Karpas-422 (cell line): ENCODE data around the gene YPEL1. TPM values are rescaled to one million over a fixed set of nuclear protein-coding genes. Genes with fewer than 3 reads are reported as not detected.

ENCODE experiments used
- DNase-seq: peaks from one replicate; pipeline ENCODE4 v3.0.0-alpha.2; 2015
- H2AFZ ChIP-seq: fragments of 200-600 bp; sonication (generic); 2 replicates; pipeline ENCODE4 v1.6.1; 2014; ENCODE audit warnings: antibody characterized with exemption, low read length, mixed read lengths
- H3K27ac ChIP-seq: fragments of 200-600 bp; sonication (generic); 2 replicates; pipeline ENCODE4 v1.5.1; 2014; ENCODE audit warnings: mild to moderate bottlenecking, low read length, moderate library complexity
- H3K27me3 ChIP-seq: fragments of 200-600 bp; sonication (generic); 2 replicates; pipeline ENCODE4 v1.6.1; 2014; ENCODE audit warnings: low read length, mixed read lengths
- H3K36me3 ChIP-seq: fragments of 200-600 bp; sonication (generic); 2 replicates; pipeline ENCODE4 v1.6.1; 2014; ENCODE audit warnings: low read length, mixed read lengths; ENCODE audit not compliant: insufficient read depth
- H3K4me1 ChIP-seq: fragments of 200-600 bp; sonication (generic); 2 replicates; pipeline ENCODE4 v1.6.1; 2014; ENCODE audit warnings: mild to moderate bottlenecking, low read length, mixed read lengths
- H3K4me2 ChIP-seq: fragments of 200-600 bp; sonication (generic); 2 replicates; pipeline ENCODE4 v1.6.1; 2014; ENCODE audit warnings: low read length, low read depth, mild to moderate bottlenecking; ENCODE audit not compliant: poor library complexity, severe bottlenecking
- H3K4me3 ChIP-seq: fragments of 200-600 bp; sonication (generic); 2 replicates; pipeline ENCODE4 v1.5.1; 2014; ENCODE audit warnings: mild to moderate bottlenecking, antibody characterized with exemption, low read length, mixed read lengths
- H3K79me2 ChIP-seq: fragments of 200-600 bp; sonication (generic); 2 replicates; pipeline ENCODE4 v1.6.1; 2014; ENCODE audit warnings: mild to moderate bottlenecking, low read length, mixed read lengths
- H3K9ac ChIP-seq: fragments of 200-600 bp; sonication (generic); 2 replicates; pipeline ENCODE4 v1.6.0; 2014; ENCODE audit warnings: low read length
- H3K9me2 ChIP-seq: fragments of 200-600 bp; sonication (generic), shearing (Covaris generic); replicated peaks from 2 replicates; pipeline ENCODE4 v1.6.0; 2014; ENCODE audit warnings: mild to moderate bottlenecking, low read length, moderate library complexity; ENCODE audit not compliant: insufficient read depth
- H3K9me3 ChIP-seq: fragments of 300-700, 200-600 bp; sonication (generic); 2 replicates; pipeline ENCODE4 v1.6.1; 2014; ENCODE audit warnings: low read length, mixed read lengths
- H4K20me1 ChIP-seq: fragments of 200-600 bp; sonication (generic); 2 replicates; pipeline ENCODE4 v1.6.1; 2014; ENCODE audit warnings: mild to moderate bottlenecking, antibody characterized with exemption, low read length, low read depth; ENCODE audit not compliant: insufficient read depth
- total RNA-seq: library from RNA; depleted of rRNA; stranded (reverse); fragments of >200 nt; shearing (Covaris generic); gene quantifications from 2 replicates; pipeline ENCODE4 v1.2.3, GENCODE V29; 2014; ENCODE audit warnings: low replicate concordance

The YPEL1 gene
- total RNA-seq, 1 experiment from 2014 or later = 1.8 TPM

GRCh38 chr22:21691816-21692215 lies 43.8 kb downstream of the YPEL1 start:
- Histone ChIP-seq H3K4me1 (no peaks in the 10 kb centered on the region), H3K9ac (no peak overlapping the region), H2AFZ (no peak overlapping the region), H4K20me1 (no peaks in the 10 kb centered on the region), H3K36me3 (0 out of 2 replicates have a peak, but pooled peaks cover 2% of the 10 kb centered on the region), H3K9me3 (no peaks in the 10 kb centered on the region), H3K9me2 (no peaks in the 10 kb centered on the region), H3K27ac (no peak overlapping the region), H3K4me3 (no peak overlapping the region), H3K27me3 (no peaks in the 10 kb centered on the region), H3K79me2 (no peaks in the 10 kb centered on the region), H3K4me2 (no peak overlapping the region)
- no peak for DNase-seq

- Histone ChIP-seq H3K9me2 (no peaks in the 10 kb centered on the region), H3K9ac (no peak overlapping the region), H4K20me1 (no peaks in the 10 kb centered on the region), H3K27ac (no peak overlapping the region), H3K27me3 (no peaks in the 10 kb centered on the region), H3K4me3 (no peak overlapping the region), H3K9me3 (no peaks in the 10 kb centered on the region), H2AFZ (no peak overlapping the region), H3K79me2 (no peaks in the 10 kb centered on the region), H3K4me1 (no peaks in the 10 kb centered on the region), H3K36me3 (no peaks in the 10 kb centered on the region), H3K4me2 (no peak overlapping the region)
- no peak for DNase-seq
Measured at GRCh38 chr22:21690401-21690801, 45.2 kb downstream of the YPEL1 start.

- Histone ChIP-seq H3K27ac (no peak overlapping the region), H2AFZ (no peak overlapping the region), H3K36me3 (no peaks in the 10 kb centered on the region), H3K4me2 (no peak overlapping the region), H3K9me2 (no peaks in the 10 kb centered on the region), H3K79me2 (no peaks in the 10 kb centered on the region), H4K20me1 (no peaks in the 10 kb centered on the region), H3K4me1 (no peaks in the 10 kb centered on the region), H3K4me3 (no peak overlapping the region), H3K27me3 (no peaks in the 10 kb centered on the region), H3K9me3 (no peaks in the 10 kb centered on the region), H3K9ac (no peak overlapping the region)
- DNase-seq = no peak
Measured at GRCh38 chr22:21688706-21689381, 46.8 kb downstream of the YPEL1 start.

GRCh38 chr22:21688341-21688705 lies 47.3 kb downstream of the YPEL1 start:
- H3K36me3 ChIP-seq = no peaks in the 10 kb centered on the region
- H3K4me3 ChIP-seq = no peak overlapping the region
- H3K27me3 ChIP-seq = no peaks in the 10 kb centered on the region
- no peaks in the 10 kb centered on the region for H3K9me2 ChIP-seq
- no peaks in the 10 kb centered on the region for H4K20me1 ChIP-seq
- H3K27ac ChIP-seq = no peak overlapping the region
- no peak for DNase-seq
- no peaks in the 10 kb centered on the region for H3K9me3 ChIP-seq
- H3K9ac ChIP-seq = no peak overlapping the region
- no peaks in the 10 kb centered on the region for H3K79me2 ChIP-seq
- H3K4me2 ChIP-seq = no peak overlapping the region
- H2AFZ ChIP-seq = no peak overlapping the region
- no peaks in the 10 kb centered on the region for H3K4me1 ChIP-seq

- H3K4me3 ChIP-seq = no peak overlapping the region
- no peak overlapping the region for H3K4me2 ChIP-seq
- no peaks in the 10 kb centered on the region for H3K4me1 ChIP-seq
- no peaks in the 10 kb centered on the region for H3K27me3 ChIP-seq
- no peaks in the 10 kb centered on the region for H3K36me3 ChIP-seq
- H3K27ac ChIP-seq = no peak overlapping the region
- no peaks in the 10 kb centered on the region for H3K9me2 ChIP-seq
- H3K9ac ChIP-seq = no peak overlapping the region
- no peak for DNase-seq
- no peaks in the 10 kb centered on the region for H3K79me2 ChIP-seq
- no peaks in the 10 kb centered on the region for H3K9me3 ChIP-seq
- H4K20me1 ChIP-seq = no peaks in the 10 kb centered on the region
- H2AFZ ChIP-seq = no peak overlapping the region
Measured at GRCh38 chr22:21687685-21688259, 47.8 kb downstream of the YPEL1 start.

- H4K20me1 ChIP-seq = no peaks in the 10 kb centered on the region
- no peak overlapping the region for H3K9ac ChIP-seq
- no peaks in the 10 kb centered on the region for H3K4me1 ChIP-seq
- no peaks in the 10 kb centered on the region for H3K9me3 ChIP-seq
- H3K36me3 ChIP-seq = no peaks in the 10 kb centered on the region
- H3K27me3 ChIP-seq = no peaks in the 10 kb centered on the region
- no peak for DNase-seq
- no peak overlapping the region for H3K4me3 ChIP-seq
- no peak overlapping the region for H3K4me2 ChIP-seq
- no peak overlapping the region for H2AFZ ChIP-seq
- no peak overlapping the region for H3K27ac ChIP-seq
- H3K9me2 ChIP-seq = no peaks in the 10 kb centered on the region
- H3K79me2 ChIP-seq = no peaks in the 10 kb centered on the region
Measured at GRCh38 chr22:21686634-21687393, 48.8 kb downstream of the YPEL1 start.

- DNase-seq = no peak
- Histone ChIP-seq H3K9me2 (no peaks in the 10 kb centered on the region), H2AFZ (no peak overlapping the region), H3K4me1 (no peaks in the 10 kb centered on the region), H3K4me2 (no peak overlapping the region), H3K79me2 (no peaks in the 10 kb centered on the region), H3K9ac (no peak overlapping the region), H3K4me3 (no peak overlapping the region), H4K20me1 (no peaks in the 10 kb centered on the region), H3K27me3 (no peaks in the 10 kb centered on the region), H3K36me3 (no peaks in the 10 kb centered on the region), H3K27ac (no peak overlapping the region), H3K9me3 (no peaks in the 10 kb centered on the region)
Measured at GRCh38 chr22:21686193-21686608, 49.4 kb downstream of the YPEL1 start.

- Histone ChIP-seq H3K9me2 (no peaks in the 10 kb centered on the region), H3K27ac (no peak overlapping the region), H3K4me1 (no peaks in the 10 kb centered on the region), H4K20me1 (no peaks in the 10 kb centered on the region), H3K4me2 (no peak overlapping the region), H3K79me2 (no peaks in the 10 kb centered on the region), H3K27me3 (no peaks in the 10 kb centered on the region), H3K9me3 (no peaks in the 10 kb centered on the region), H3K36me3 (no peaks in the 10 kb centered on the region), H2AFZ (no peak overlapping the region), H3K4me3 (no peak overlapping the region), H3K9ac (no peak overlapping the region)
- DNase-seq = no peak
Measured at GRCh38 chr22:21685164-21685513, 50.5 kb downstream of the YPEL1 start.
